HG02623 (cell line): ENCODE measurements around the gene R3HDM2.

ENCODE experiments used
- ATAC-seq: cut with Tn5 transposase; IDR thresholded peaks from one replicate; pipeline ENCODE4 v1.9.1; 2021; ENCODE audit warnings: moderate library complexity; ENCODE audit not compliant: unreplicated experiment

R3HDM2 gene

GRCh38 chr12:57273516-57273915, 157.3 kb downstream of the R3HDM2 start:
- no peak for ATAC-seq

- ATAC-seq: no peak
These were observed 158.3 kb downstream of the R3HDM2 start for GRCh38 chr12:57272337-57273151.

- no peak for ATAC-seq
These were observed 159.8 kb downstream of the R3HDM2 start for GRCh38 chr12:57270966-57271470.

GRCh38 chr12:57268264-57268663, 162.6 kb downstream of the R3HDM2 start:
- no peak for ATAC-seq

- no peak for ATAC-seq
These were observed 164.2 kb downstream of the R3HDM2 start for GRCh38 chr12:57266681-57267080.

GRCh38 chr12:57263096-57263495, 167.7 kb downstream of the R3HDM2 start:
- ATAC-seq: no peak

GRCh38 chr12:57262126-57262822, 168.6 kb downstream of the R3HDM2 start:
- no peak for ATAC-seq

- no peak for ATAC-seq
These were observed 169.4 kb downstream of the R3HDM2 start for GRCh38 chr12:57261428-57261865.

- ATAC-seq: no peak
These were observed 170.5 kb downstream of the R3HDM2 start for GRCh38 chr12:57260366-57260765.

- no peak for ATAC-seq
These were observed 171.6 kb downstream of the R3HDM2 start for GRCh38 chr12:57258977-57259970.

GRCh38 chr12:57255916-57256315, 174.9 kb downstream of the R3HDM2 start:
- no peak for ATAC-seq

- ATAC-seq: no peak
These were observed 176.2 kb downstream of the R3HDM2 start for GRCh38 chr12:57254506-57255280.

- no peak for ATAC-seq
These were observed 179.9 kb downstream of the R3HDM2 start, which contains the start of gene STAC3 for GRCh38 chr12:57250956-57251355. STAC3 (minus strand) TSS chr12:57251187; CDS start chr12:57249636, 1,551 bp downstream.

GRCh38 chr12:57250541-57250940, 180.3 kb downstream of the R3HDM2 start:
- ATAC-seq: no peak

- no peak for ATAC-seq
These were observed 181.7 kb downstream of the R3HDM2 start for GRCh38 chr12:57248934-57249742.

- ATAC-seq: no peak
These were observed 183.8 kb downstream of the R3HDM2 start for GRCh38 chr12:57247041-57247440.

- no peak for ATAC-seq
These were observed 186.5 kb downstream of the R3HDM2 start for GRCh38 chr12:57244312-57244696.

GRCh38 chr12:57243521-57244311, 187.1 kb downstream of the R3HDM2 start:
- no peak for ATAC-seq
